ENCODE data around the gene LHFPL5.

The LHFPL5 gene

GRCh38 chr6:35794536-35795452, 10.4 kb upstream of the LHFPL5 start:
- DNase-seq (ENCODE audit: low read depth in 2 of 2): no peak

- no peak for DNase-seq (ENCODE audit: low read depth in 2 of 2)
Measured at GRCh38 chr6:35795453-35796071, 9.6 kb upstream of the LHFPL5 start.

- DNase-seq (ENCODE audit: low read depth in 2 of 2): no peak
Measured at GRCh38 chr6:35796236-35796635, 8.9 kb upstream of the LHFPL5 start.

GRCh38 chr6:35797837-35798526, 7.2 kb upstream of the LHFPL5 start:
- DNase-seq (ENCODE audit: low read depth in 2 of 2): no peak

- DNase-seq (ENCODE audit: low read depth in 2 of 2): no peak
Measured at GRCh38 chr6:35798706-35799105, 6.4 kb upstream of the LHFPL5 start.

GRCh38 chr6:35801148-35801547, 4.0 kb upstream of the LHFPL5 start:
- DNase-seq (ENCODE audit: low read depth in 2 of 2): no peak

GRCh38 chr6:35808688-35809087, 3.5 kb downstream of the LHFPL5 start:
- no peak for DNase-seq (ENCODE audit: low read depth in 2 of 2)

- no peak for DNase-seq (ENCODE audit: low read depth in 2 of 2)
Measured at GRCh38 chr6:35809809-35810208, 4.7 kb downstream of the LHFPL5 start.

- DNase-seq (ENCODE audit: low read depth in 2 of 2): no peak
Measured at GRCh38 chr6:35810971-35811698, 6.0 kb downstream of the LHFPL5 start.

GRCh38 chr6:35811699-35811995, 6.5 kb downstream of the LHFPL5 start:
- no peak for DNase-seq (ENCODE audit: low read depth in 2 of 2)

- DNase-seq (ENCODE audit: low read depth in 2 of 2): no peak
Measured at GRCh38 chr6:35817515-35817914, 12.4 kb downstream of the LHFPL5 start.

- no peak for DNase-seq (ENCODE audit: low read depth in 2 of 2)
Measured at GRCh38 chr6:35823601-35824000, 18.4 kb downstream of the LHFPL5 start.

GRCh38 chr6:35824552-35825192, 19.5 kb downstream of the LHFPL5 start:
- DNase-seq (ENCODE audit: low read depth in 2 of 2): no peak

- DNase-seq (ENCODE audit: low read depth in 2 of 2): no peak
Measured at GRCh38 chr6:35829306-35829705, 24.2 kb downstream of the LHFPL5 start.

GRCh38 chr6:35831257-35832007, 26.3 kb downstream of the LHFPL5 start:
- DNase-seq (ENCODE audit: low read depth in 2 of 2): no peak

- no peak for DNase-seq (ENCODE audit: low read depth in 2 of 2)
Measured at GRCh38 chr6:35833536-35833935, 28.4 kb downstream of the LHFPL5 start.

GRCh38 chr6:35839019-35839418, 33.9 kb downstream of the LHFPL5 start:
- no peak for DNase-seq (ENCODE audit: low read depth in 2 of 2)

GRCh38 chr6:35842381-35842780, 37.2 kb downstream of the LHFPL5 start:
- DNase-seq (ENCODE audit: low read depth in 2 of 2): no peak

- DNase-seq (ENCODE audit: low read depth in 2 of 2): no peak
Measured at GRCh38 chr6:35844290-35844689, 39.1 kb downstream of the LHFPL5 start.

GRCh38 chr6:35850208-35850607, 45.1 kb downstream of the LHFPL5 start:
- DNase-seq (ENCODE audit: low read depth in 2 of 2): no peak

- no peak for DNase-seq (ENCODE audit: low read depth in 2 of 2)
Measured at GRCh38 chr6:35852994-35853393, 47.8 kb downstream of the LHFPL5 start.

Measured in stimulated activated CD8-positive, alpha-beta memory T cell treated with anti-CD3 and anti-CD28 coated beads, Interleukin-7, amount 100 ng/mL, for 1 hour (primary cell).